ENCODE measurements around the gene RNF222.

Gene RNF222

DNA sequence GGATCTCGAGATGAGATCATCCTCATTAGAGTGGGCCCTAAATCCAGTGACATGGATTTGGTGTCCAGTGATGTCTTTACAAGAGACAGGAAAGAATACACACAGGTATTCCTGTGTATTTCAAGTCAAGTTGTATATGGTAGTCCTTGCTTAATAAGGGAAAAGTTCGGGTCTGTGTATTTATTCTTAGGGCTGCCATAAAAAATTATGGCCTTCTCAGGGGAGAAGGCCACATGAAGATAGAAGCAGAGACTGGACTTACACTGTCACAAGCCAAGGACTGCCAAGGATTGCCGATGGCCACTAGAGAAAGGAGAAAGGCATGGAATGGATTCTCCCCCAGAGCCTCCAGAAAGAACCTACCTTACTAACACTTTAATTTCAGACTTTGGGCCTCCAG is 29.4 kb downstream of the RNF222 start:
- Histone ChIP-seq H3K27me3 (ENCODE audit: control insufficient read depth, insufficient read depth, low read length) (no peaks in the 10 kb centered on the region), H3K27ac (ENCODE audit: low read depth, low read length) (no peak overlapping the region), H3K36me3 (ENCODE audit: control insufficient read depth, insufficient read depth, low read length) (peaks cover 31% of the 10 kb centered on the region), H3K9me3 (ENCODE audit: control insufficient read depth, insufficient read depth, low read length) (no peaks in the 10 kb centered on the region), H3K4me1 (ENCODE audit: control insufficient read depth, insufficient read depth, low read length) (no peaks in the 10 kb centered on the region), H3K4me3 (ENCODE audit: low read depth, low read length) (no peak overlapping the region), H3K9ac (ENCODE audit: low read depth, low read length) (no peak overlapping the region)

DNA sequence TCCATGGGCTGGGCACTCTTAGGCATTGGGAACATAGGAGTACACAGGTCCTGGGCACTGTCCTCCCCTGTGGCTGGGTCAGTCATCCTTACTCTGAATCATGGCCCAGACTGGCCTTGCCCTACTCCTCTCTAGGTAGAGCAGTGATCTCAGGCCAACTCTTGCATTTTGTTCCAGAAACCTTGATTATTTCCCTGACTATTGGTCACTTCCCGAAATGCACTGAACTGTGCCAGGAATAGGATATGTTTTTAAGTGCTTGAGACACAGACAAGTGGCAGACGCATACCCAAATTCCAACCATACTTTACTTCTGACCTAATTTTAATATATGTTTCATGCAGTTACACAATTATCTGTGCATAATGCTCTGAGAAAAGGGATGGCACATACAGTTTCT is 31.4 kb downstream of the RNF222 start:
- H3K4me1 ChIP-seq (ENCODE audit: control insufficient read depth, insufficient read depth, low read length), result no peaks in the 10 kb centered on the region
- H3K27me3 ChIP-seq (ENCODE audit: control insufficient read depth, insufficient read depth, low read length), result no peaks in the 10 kb centered on the region
- H3K4me3 ChIP-seq (ENCODE audit: low read depth, low read length), result no peak overlapping the region
- no peaks in the 10 kb centered on the region for H3K9me3 ChIP-seq (ENCODE audit: control insufficient read depth, insufficient read depth, low read length)
- H3K9ac ChIP-seq (ENCODE audit: low read depth, low read length), result no peak overlapping the region
- peaks cover 23% of the 10 kb centered on the region for H3K36me3 ChIP-seq (ENCODE audit: control insufficient read depth, insufficient read depth, low read length)
- H3K27ac ChIP-seq (ENCODE audit: low read depth, low read length), result no peak overlapping the region

GRCh38 chr17:8365143-8365542 is 32.5 kb downstream of the RNF222 start:
- H3K36me3 ChIP-seq (ENCODE audit: control insufficient read depth, insufficient read depth, low read length), result peaks cover 20% of the 10 kb centered on the region
- H3K9me3 ChIP-seq (ENCODE audit: control insufficient read depth, insufficient read depth, low read length), result no peaks in the 10 kb centered on the region
- no peaks in the 10 kb centered on the region for H3K27me3 ChIP-seq (ENCODE audit: control insufficient read depth, insufficient read depth, low read length)
- H3K9ac ChIP-seq (ENCODE audit: low read depth, low read length), result no peak overlapping the region
- H3K4me3 ChIP-seq (ENCODE audit: low read depth, low read length), result no peak overlapping the region
- peaks cover 10% of the 10 kb centered on the region; the same call in 1 of the 2 replicates for H3K4me1 ChIP-seq (ENCODE audit: control insufficient read depth, insufficient read depth, low read length)
- H3K27ac ChIP-seq (ENCODE audit: low read depth, low read length), result no peak overlapping the region

GRCh38 chr17:8362651-8363332 is 34.8 kb downstream of the RNF222 start:
- no peak overlapping the region for H3K27ac ChIP-seq (ENCODE audit: low read depth, low read length)
- H3K4me3 ChIP-seq (ENCODE audit: low read depth, low read length), result no peak overlapping the region
- no peaks in the 10 kb centered on the region for H3K27me3 ChIP-seq (ENCODE audit: control insufficient read depth, insufficient read depth, low read length)
- no peaks in the 10 kb centered on the region for H3K36me3 ChIP-seq (ENCODE audit: control insufficient read depth, insufficient read depth, low read length)
- H3K4me1 ChIP-seq (ENCODE audit: control insufficient read depth, insufficient read depth, low read length), result peaks cover 20% of the 10 kb centered on the region
- no peak overlapping the region for H3K9ac ChIP-seq (ENCODE audit: low read depth, low read length)
- H3K9me3 ChIP-seq (ENCODE audit: control insufficient read depth, insufficient read depth, low read length), result no peaks in the 10 kb centered on the region

GRCh38 chr17:8360751-8361150 is 36.9 kb downstream of the RNF222 start:
- Histone ChIP-seq H3K4me1 (ENCODE audit: control insufficient read depth, insufficient read depth, low read length) (peaks cover 20% of the 10 kb centered on the region), H3K36me3 (ENCODE audit: control insufficient read depth, insufficient read depth, low read length) (no peaks in the 10 kb centered on the region), H3K27me3 (ENCODE audit: control insufficient read depth, insufficient read depth, low read length) (no peaks in the 10 kb centered on the region), H3K9ac (ENCODE audit: low read depth, low read length) (no peak overlapping the region), H3K4me3 (ENCODE audit: low read depth, low read length) (no peak overlapping the region), H3K27ac (ENCODE audit: low read depth, low read length) (peak overlapping the region; percentile 82), H3K9me3 (ENCODE audit: control insufficient read depth, insufficient read depth, low read length) (no peaks in the 10 kb centered on the region)

- no peak overlapping the region for H3K9ac ChIP-seq (ENCODE audit: low read depth, low read length)
- H3K27ac ChIP-seq (ENCODE audit: low read depth, low read length), result peak overlapping the region; percentile 82
- no peaks in the 10 kb centered on the region for H3K36me3 ChIP-seq (ENCODE audit: control insufficient read depth, insufficient read depth, low read length)
- no peaks in the 10 kb centered on the region for H3K27me3 ChIP-seq (ENCODE audit: control insufficient read depth, insufficient read depth, low read length)
- no peaks in the 10 kb centered on the region for H3K9me3 ChIP-seq (ENCODE audit: control insufficient read depth, insufficient read depth, low read length)
- peaks cover 20% of the 10 kb centered on the region for H3K4me1 ChIP-seq (ENCODE audit: control insufficient read depth, insufficient read depth, low read length)
- no peak overlapping the region for H3K4me3 ChIP-seq (ENCODE audit: low read depth, low read length)
Measured at GRCh38 chr17:8360260-8360659, 37.4 kb downstream of the RNF222 start.

DNA sequence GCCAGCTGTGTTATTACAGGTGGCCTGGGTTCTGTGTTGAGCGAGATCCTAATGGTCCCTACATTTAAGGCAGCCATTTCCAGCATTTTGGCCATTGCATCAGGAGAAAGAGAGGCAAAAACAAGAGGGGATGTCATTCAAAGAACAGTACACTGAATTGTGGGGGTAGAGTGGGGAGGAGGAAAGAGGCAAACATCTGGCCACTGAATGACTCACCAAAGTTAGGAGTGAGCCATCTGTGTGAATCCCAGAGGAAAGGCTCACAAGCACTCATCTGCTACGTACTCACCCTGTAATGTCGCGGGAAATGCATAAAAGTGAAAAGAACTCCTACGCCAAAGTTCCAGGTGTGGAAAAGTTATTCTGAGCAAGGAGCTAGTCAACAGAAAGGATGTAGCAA is 37.9 kb downstream of the RNF222 start:
- Histone ChIP-seq H3K27me3 (ENCODE audit: control insufficient read depth, insufficient read depth, low read length) (no peaks in the 10 kb centered on the region), H3K4me1 (ENCODE audit: control insufficient read depth, insufficient read depth, low read length) (peaks cover 20% of the 10 kb centered on the region), H3K27ac (ENCODE audit: low read depth, low read length) (peak overlapping the region; percentile 82), H3K4me3 (ENCODE audit: low read depth, low read length) (no peak overlapping the region), H3K36me3 (ENCODE audit: control insufficient read depth, insufficient read depth, low read length) (no peaks in the 10 kb centered on the region), H3K9ac (ENCODE audit: low read depth, low read length) (no peak overlapping the region), H3K9me3 (ENCODE audit: control insufficient read depth, insufficient read depth, low read length) (no peaks in the 10 kb centered on the region)

DNA sequence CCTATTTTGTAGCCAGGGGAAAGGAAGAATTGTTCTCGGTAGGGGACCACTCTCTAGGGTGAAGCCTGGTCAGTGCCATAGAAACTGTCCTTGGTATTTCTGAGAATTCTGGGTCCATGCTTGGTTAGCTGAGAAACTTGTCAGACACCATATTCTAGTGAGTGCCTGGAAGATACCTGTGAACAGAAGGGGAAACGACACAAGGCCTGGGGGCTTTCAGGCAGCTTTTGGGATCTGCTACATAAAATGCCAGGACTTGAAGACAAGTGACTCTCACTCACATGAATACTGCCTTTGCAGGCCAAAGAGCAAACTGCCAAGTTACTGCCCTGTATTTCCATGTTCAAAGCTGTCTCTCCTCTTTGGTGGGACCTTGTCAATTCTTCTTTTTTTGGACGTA is 39.7 kb downstream of the RNF222 start:
- no peak overlapping the region for H3K4me3 ChIP-seq (ENCODE audit: low read depth, low read length)
- H3K27ac ChIP-seq (ENCODE audit: low read depth, low read length), result no peak overlapping the region
- no peaks in the 10 kb centered on the region for H3K9me3 ChIP-seq (ENCODE audit: control insufficient read depth, insufficient read depth, low read length)
- H3K9ac ChIP-seq (ENCODE audit: low read depth, low read length), result no peak overlapping the region
- no peaks in the 10 kb centered on the region for H3K36me3 ChIP-seq (ENCODE audit: control insufficient read depth, insufficient read depth, low read length)
- H3K27me3 ChIP-seq (ENCODE audit: control insufficient read depth, insufficient read depth, low read length), result no peaks in the 10 kb centered on the region
- peaks cover 20% of the 10 kb centered on the region for H3K4me1 ChIP-seq (ENCODE audit: control insufficient read depth, insufficient read depth, low read length)

DNA sequence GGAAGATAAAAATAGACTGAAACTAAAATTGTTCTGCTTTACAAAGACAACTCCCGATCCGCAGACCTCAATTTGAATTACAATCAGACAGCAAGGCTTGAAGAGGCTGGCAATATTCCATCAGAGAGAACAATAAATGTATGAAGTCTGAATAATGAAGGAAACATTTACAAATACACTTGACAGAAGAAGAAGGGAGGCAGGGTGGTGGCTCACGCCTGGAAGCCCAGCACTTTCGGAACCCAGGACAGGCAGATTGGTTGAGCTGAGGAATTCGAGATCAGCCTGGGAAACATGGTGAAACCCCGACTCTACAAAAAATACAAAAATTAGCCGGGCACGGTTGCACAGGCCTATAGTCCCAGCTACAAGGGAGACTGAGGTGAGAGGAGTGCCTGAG is 43.4 kb downstream of the RNF222 start:
- Histone ChIP-seq H3K9ac (ENCODE audit: low read depth, low read length) (no peak overlapping the region), H3K27ac (ENCODE audit: low read depth, low read length) (no peak overlapping the region), H3K4me3 (ENCODE audit: low read depth, low read length) (no peak overlapping the region)

GRCh38 chr17:8353736-8354135 is 43.9 kb downstream of the RNF222 start:
- Histone ChIP-seq H3K4me1 (ENCODE audit: control insufficient read depth, insufficient read depth, low read length) (no peaks in the 10 kb centered on the region), H3K9ac (ENCODE audit: low read depth, low read length) (no peak overlapping the region), H3K27me3 (ENCODE audit: control insufficient read depth, insufficient read depth, low read length) (no peaks in the 10 kb centered on the region), H3K27ac (ENCODE audit: low read depth, low read length) (no peak overlapping the region), H3K4me3 (ENCODE audit: low read depth, low read length) (no peak overlapping the region), H3K36me3 (ENCODE audit: control insufficient read depth, insufficient read depth, low read length) (no peaks in the 10 kb centered on the region), H3K9me3 (ENCODE audit: control insufficient read depth, insufficient read depth, low read length) (no peaks in the 10 kb centered on the region)

More for the DNA sequence above, 43.4 kb downstream of the RNF222 start:
- Histone ChIP-seq H3K27me3 (ENCODE audit: control insufficient read depth, insufficient read depth, low read length) (no peaks in the 10 kb centered on the region), H3K4me1 (ENCODE audit: control insufficient read depth, insufficient read depth, low read length) (peaks cover under 1% of the 10 kb centered on the region; the same call in 1 of the 2 replicates), H3K36me3 (ENCODE audit: control insufficient read depth, insufficient read depth, low read length) (no peaks in the 10 kb centered on the region), H3K9me3 (ENCODE audit: control insufficient read depth, insufficient read depth, low read length) (no peaks in the 10 kb centered on the region)

GRCh38 chr17:8350339-8350738 is 47.3 kb downstream of the RNF222 start:
- Histone ChIP-seq H3K9ac (ENCODE audit: low read depth, low read length) (no peak overlapping the region), H3K36me3 (ENCODE audit: control insufficient read depth, insufficient read depth, low read length) (no peaks in the 10 kb centered on the region), H3K27ac (ENCODE audit: low read depth, low read length) (no peak overlapping the region), H3K4me1 (ENCODE audit: control insufficient read depth, insufficient read depth, low read length) (no peaks in the 10 kb centered on the region), H3K9me3 (ENCODE audit: control insufficient read depth, insufficient read depth, low read length) (no peaks in the 10 kb centered on the region), H3K4me3 (ENCODE audit: low read depth, low read length) (no peak overlapping the region), H3K27me3 (ENCODE audit: control insufficient read depth, insufficient read depth, low read length) (no peaks in the 10 kb centered on the region)

Measured in HUES48 (cell line).